Measurements from ENCODE around the gene CARMIL1. TPM values are rescaled to one million over a fixed set of nuclear protein-coding genes. Genes with fewer than 3 reads are reported as not detected.

CARMIL1 gene
- total and polyA plus RNA-seq, 2 of the 8 experiments (the other 6 are each of a cell fraction or from before 2014, with no cell fraction given), result 20.3 to 40.4 TPM

DNA sequence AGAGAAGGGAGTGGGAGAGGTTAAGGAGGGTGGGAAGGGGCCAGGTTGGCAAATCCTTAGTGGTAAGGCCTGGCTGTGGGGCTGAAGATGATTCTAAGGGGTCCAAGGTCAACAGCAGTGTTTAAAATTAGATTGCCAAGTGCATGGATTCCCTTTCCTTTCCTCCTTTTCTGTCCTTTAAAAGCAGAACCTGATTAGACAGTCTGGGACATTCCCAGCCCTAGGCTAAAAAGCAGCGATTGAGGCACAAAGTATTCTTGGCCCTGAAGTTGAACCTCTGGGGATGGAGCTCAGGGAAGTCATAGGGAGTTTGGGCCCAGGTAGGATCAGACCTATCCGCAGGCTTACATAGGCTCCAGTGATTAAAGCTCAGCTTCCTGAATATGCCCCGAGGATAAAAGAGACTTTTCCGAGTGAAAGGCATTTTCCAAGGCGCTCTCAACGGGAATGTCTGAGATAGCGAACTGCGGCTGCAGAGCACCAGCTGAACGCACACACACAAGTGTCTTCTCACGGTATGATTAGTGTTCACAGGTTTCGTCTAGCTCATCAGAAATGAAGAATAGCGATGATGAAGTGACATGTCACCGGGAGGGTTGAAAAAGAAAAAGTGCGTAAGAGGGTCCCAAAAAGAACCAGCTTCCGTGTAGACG, 787 bp upstream of the CARMIL1 start:
- Histone ChIP-seq H3K27me3 (replicated peaks in 1 of 4; ENCODE audit: control insufficient read depth in 3 of 4, extremely low read depth in 1 of 4, insufficient read depth in 3 of 4, low read length in 3 of 4) (no peaks in the 10 kb centered on the region), H3K27ac (ENCODE audit: low read depth, low read length) (no peak overlapping the region), H3K56ac (replicated peaks; ENCODE audit: insufficient read length, low read depth, low read length) (no peak overlapping the region), H3K79me1 (ENCODE audit: low read depth, low read length) (peaks cover 4% of the 10 kb centered on the region; the same call in 1 of the 2 replicates), H4K5ac (ENCODE audit: insufficient read length, low read depth, low read length) (no peak overlapping the region), H3K9ac (replicated peaks in 1 of 4; ENCODE audit: extremely low read depth in 1 of 4, low read depth in 3 of 4, low read length in 3 of 4) (peak overlapping the region in 3 of 4 experiments; percentile 9 to 80 (median 31); a peak in 4 of 7 replicates), H2AK5ac (ENCODE audit: low read depth, low read length) (no peak overlapping the region), H3K9me3 (ENCODE audit: insufficient read depth in 2 of 2, low read depth in 1 of 2, low read length in 1 of 2) (no peaks in the 10 kb centered on the region), H3K79me2 (ENCODE audit: control insufficient read depth in 1 of 2, insufficient read depth in 2 of 2, low read length in 2 of 2) (peaks cover 3 to 33% of the 10 kb centered on the region in 2 experiments; a peak in 3 of 4 replicates), H2AFZ (ENCODE audit: low read length) (peak overlapping the region; percentile 89; the same call in 1 of the 2 replicates), H3K4me3 (ENCODE audit: extremely low read depth in 1 of 4, insufficient read depth in 2 of 4, low read depth in 3 of 4, low read length in 4 of 4) (peak overlapping the region; percentile 91 to 95 (median 94)), H2BK20ac (ENCODE audit: low read length) (no peak overlapping the region), H3K18ac (ENCODE audit: extremely low read depth, low read length) (no peak overlapping the region), H2BK5ac (ENCODE audit: low read depth, low read length) (no peak overlapping the region), H3K4me1 (replicated peaks in 1 of 4; ENCODE audit: control insufficient read depth in 3 of 4, insufficient read depth in 4 of 4, low read length in 3 of 4) (peaks cover 4 to 9% (median 6%) of the 10 kb centered on the region in 4 experiments; a peak in 6 of 7 replicates), H3K4ac (replicated peaks; ENCODE audit: insufficient read length, low read depth, low read length) (no peak overlapping the region), H4K8ac (ENCODE audit: extremely low read depth, insufficient read depth, low read length) (no peak overlapping the region), H2BK12ac (ENCODE audit: low read depth, low read length) (no peak overlapping the region), H4K20me1 (replicated peaks in 1 of 2; ENCODE audit: control insufficient read depth in 1 of 2, insufficient read depth in 2 of 2, low read length in 2 of 2) (no peaks in the 10 kb centered on the region), H3K4me2 (ENCODE audit: insufficient read depth in 1 of 2, low read depth in 2 of 2, low read length in 2 of 2) (peak overlapping the region; percentile 63 to 90), H4K91ac (replicated peaks; ENCODE audit: insufficient read length, low read length) (no peak overlapping the region), H2BK15ac (ENCODE audit: low read length) (no peak overlapping the region), H2BK120ac (replicated peaks; ENCODE audit: low read depth, low read length) (no peak overlapping the region), H3K14ac (ENCODE audit: insufficient read length) (no peak overlapping the region), H3K23me2 (ENCODE audit: low read depth, low read length) (peaks cover 11% of the 10 kb centered on the region), H3K36me3 (ENCODE audit: control insufficient read depth in 2 of 4, insufficient read depth in 4 of 4, low read length in 3 of 4) (no peaks in the 10 kb centered on the region), H3K23ac (ENCODE audit: insufficient read length) (no peak overlapping the region)
- DNase-seq (ENCODE audit: low read depth in 1 of 2, low spot score in 2 of 2) (no peak), FAIRE-seq (no peak)
- ChIA-PET CTCF (ENCODE audit: partially characterized antibody) (interaction anchor here (0.7 to 3.1 kb wide), 31 partner anchors 8 to 327 kb away, joined by 3 to 38 read pairs (median 5); no protein-coding TSS in a partner anchor), POLR2A (ENCODE audit: partially characterized antibody) (interaction anchor here (1.0 to 1.7 kb wide), 7 partner anchors 10 to 214 kb away, joined by 3 to 10 read pairs (median 3); no protein-coding TSS in a partner anchor)
- WGBS, 2 experiments (ENCODE audit: extremely low coverage in 1 of 2, insufficient coverage in 1 of 2, insufficient read length in 1 of 2, insufficient replicate concordance in 2 of 2, low coverage in 1 of 2, low lambda C conversion rate in 2 of 2, missing lambda C conversion rate in 1 of 2), result 5% methylated on average over 16 of the region's 16 CpGs; no CpG with 5 or more reads in 1 of the 2 experiments

Measured in H1 (cell line).